Fibroblast of gingiva (primary cell): ENCODE results near the gene AXIN1.

ENCODE experiments used
- DNase-seq: peaks from one replicate; pipeline ENCODE4 v3.0.0-alpha.2; 2011; ENCODE audit warnings: low read depth

The AXIN1 gene

GRCh38 chr16:240559-240958, 112.0 kb downstream of the AXIN1 start:
- no peak for DNase-seq

GRCh38 chr16:239948-240277, 112.6 kb downstream of the AXIN1 start:
- DNase-seq, result peak; percentile 36
